D721Med (cell line): ENCODE results near the gene NAAA.
"Not testable (repeated sequence)": the region's sequence is repeated elsewhere in the genome, so short reads cannot be mapped to it uniquely, and the experiment has no call there.

Experiments used
- DNase-seq: peaks from one replicate; pipeline ENCODE4 v3.0.0; 2011; ENCODE audit warnings: low spot score; ENCODE audit not compliant: insufficient read length
- FAIRE-seq: peaks from 2 replicates; lab custom pipeline; 2011; peaks lifted over from hg19 to GRCh38; lab: Jason Lieb, UNC
- CTCF ChIP-seq: IDR thresholded peaks from 2 replicates; pipeline ENCODE4 v1.5.1; 2012; ENCODE audit warnings: mild to moderate bottlenecking, control low read depth; ENCODE audit not compliant: insufficient read depth; ENCODE audit errors: missing control alignments

Gene NAAA

GRCh38 chr4:75916091-75916661 is 24.6 kb downstream of the NAAA start:
- peak; percentile 71 for TF ChIP-seq CTCF
- peak; percentile 55 for FAIRE-seq

GRCh38 chr4:75912968-75913367 is 27.8 kb downstream of the NAAA start:
- DNase-seq (no peak), FAIRE-seq (no peak)
- TF ChIP-seq CTCF = no peak

More at GRCh38 chr4:75916091-75916661, 24.6 kb downstream of the NAAA start:
- no peak for DNase-seq

GRCh38 chr4:75910831-75911230 is 30.0 kb downstream of the NAAA start:
- FAIRE-seq, DNase-seq: not testable (repeated sequence)

- no peak for TF ChIP-seq CTCF
- FAIRE-seq = no peak
- DNase-seq = no peak
Observed at GRCh38 chr4:75909405-75909804, 31.4 kb downstream of the NAAA start.

- DNase-seq (no peak), FAIRE-seq (no peak)
- no peak for TF ChIP-seq CTCF
Observed at GRCh38 chr4:75908555-75908954, 32.3 kb downstream of the NAAA start.

GRCh38 chr4:75907966-75908365 is 32.8 kb downstream of the NAAA start:
- DNase-seq (no peak), FAIRE-seq (no peak)
- no peak for TF ChIP-seq CTCF

- FAIRE-seq (no peak), DNase-seq (no peak)
- no peak for TF ChIP-seq CTCF
Observed at GRCh38 chr4:75904076-75904475, 36.7 kb downstream of the NAAA start.

- FAIRE-seq = no peak
- TF ChIP-seq CTCF = no peak
- no peak for DNase-seq
Observed at GRCh38 chr4:75902352-75902751, 38.5 kb downstream of the NAAA start, which contains the start of gene PPEF2. Gene PPEF2, minus strand, starts transcription at chr4:75902452. Its CDS starts 6,127 bp downstream, at chr4:75896325.
